ENCODE results near the gene BNC2.

The BNC2 gene

DNA sequence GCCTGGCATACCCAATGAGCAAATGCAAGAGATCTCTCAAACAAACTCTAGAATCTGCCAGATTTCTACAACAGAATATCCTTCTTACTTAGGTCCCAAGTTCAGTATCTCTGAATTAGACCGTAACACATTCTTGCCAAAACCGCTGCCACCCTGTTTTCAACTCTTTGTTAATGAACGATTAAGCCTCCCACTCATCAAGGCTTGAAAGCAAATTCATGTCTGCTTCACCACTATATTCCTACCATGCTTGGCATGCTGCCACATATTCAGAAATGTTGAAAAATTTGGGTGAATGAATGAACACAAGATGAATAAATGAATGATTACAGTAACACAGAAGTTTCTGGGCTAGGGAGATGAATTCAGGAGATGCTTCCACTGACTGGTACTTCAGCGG lies 119.9 kb downstream of the BNC2 start:
- DNase-seq = no peak

DNA sequence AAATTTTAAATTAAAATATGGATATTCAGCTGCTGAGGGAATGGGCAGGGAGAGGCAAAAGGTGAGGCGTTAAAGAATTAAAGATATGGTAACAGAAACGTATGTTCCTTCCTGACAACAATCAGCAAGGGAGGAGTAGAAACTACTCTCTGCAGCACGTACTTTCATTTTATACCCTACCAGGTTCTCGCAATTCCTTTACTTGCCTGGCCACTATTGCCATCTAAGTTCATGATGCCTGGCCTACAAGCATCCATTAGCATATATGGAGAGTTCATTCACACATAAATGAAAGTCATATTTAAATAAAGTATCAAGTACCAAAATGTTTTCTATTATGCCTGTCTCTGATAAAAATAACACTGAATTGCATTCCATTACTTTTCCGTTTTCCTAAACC lies 125.1 kb downstream of the BNC2 start:
- no peak for DNase-seq

DNA sequence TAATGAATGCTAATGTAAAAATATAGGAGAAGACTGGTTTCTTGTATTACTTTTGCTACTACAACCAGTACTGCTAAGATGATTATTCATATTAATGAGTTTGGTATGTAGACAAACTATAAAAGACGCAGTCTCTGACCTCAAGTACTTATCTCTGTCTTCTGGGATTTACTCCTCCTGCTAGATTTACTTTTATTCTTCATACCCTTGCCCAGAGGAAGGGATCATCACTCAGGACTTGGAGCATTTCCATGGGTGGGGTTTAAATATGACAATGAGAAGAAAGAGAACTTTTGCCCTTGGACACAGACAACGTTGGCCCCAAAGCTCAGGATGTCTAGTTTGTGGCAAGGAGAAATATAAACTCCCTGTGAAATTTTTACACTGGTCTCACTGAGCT lies 126.1 kb downstream of the BNC2 start:
- DNase-seq = no peak

DNA sequence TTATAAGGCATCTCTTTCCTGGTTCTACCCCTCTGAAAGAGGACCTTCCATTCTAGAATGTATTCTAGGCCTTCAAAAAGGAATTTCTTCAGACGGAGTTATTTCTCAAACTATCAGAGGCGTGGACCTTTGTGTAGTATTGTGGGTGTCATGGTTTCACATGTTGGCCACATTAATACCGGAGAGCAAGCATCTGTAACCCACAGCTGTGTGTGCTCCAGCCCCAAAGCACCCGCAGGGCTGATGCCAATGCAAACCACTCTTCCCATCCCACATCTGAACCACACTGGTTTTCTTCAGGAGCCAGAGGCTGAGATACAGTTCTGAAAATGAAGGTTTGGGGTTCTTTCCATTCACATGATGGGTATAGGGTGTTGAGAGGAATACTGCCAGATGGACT lies 127.1 kb downstream of the BNC2 start:
- DNase-seq = no peak

DNA sequence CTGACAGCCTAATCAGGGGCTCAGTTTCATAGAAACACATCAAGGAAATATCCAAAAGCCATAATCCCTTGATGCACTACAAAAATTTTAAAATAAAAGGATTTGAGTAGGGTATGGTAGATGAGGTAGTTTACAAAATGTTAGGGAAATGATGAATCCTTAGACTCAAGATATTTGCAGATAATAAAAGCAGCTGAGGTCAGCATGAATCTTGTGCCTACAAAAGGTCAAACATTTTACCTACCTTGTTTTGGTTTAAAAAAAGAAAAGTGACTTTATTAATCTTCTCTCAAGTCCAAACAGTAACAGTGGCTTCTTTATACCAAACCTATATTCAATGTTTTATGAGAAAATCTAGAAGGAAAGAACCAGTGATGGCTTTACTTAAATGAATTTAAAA lies 135.5 kb downstream of the BNC2 start:
- no peak for DNase-seq

DNA sequence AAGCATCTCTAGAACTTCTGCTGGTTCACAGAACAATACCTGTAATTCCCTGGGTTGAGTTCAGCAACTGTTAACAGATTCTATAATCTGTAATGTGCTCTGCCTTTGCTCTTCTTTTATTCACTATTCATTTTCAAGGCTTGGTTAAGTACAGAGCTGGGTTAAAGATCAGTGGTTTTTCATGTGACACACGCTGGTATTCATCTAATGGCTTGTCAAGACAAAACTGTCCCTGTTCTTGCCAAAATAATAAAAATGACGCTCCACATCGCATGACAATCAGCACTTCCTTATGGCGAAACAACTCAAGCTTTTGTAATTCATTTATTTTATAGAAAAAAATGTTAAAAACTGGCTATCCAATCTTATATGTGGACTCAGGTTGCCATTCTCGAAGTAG lies 137.9 kb downstream of the BNC2 start:
- no peak for DNase-seq

DNA sequence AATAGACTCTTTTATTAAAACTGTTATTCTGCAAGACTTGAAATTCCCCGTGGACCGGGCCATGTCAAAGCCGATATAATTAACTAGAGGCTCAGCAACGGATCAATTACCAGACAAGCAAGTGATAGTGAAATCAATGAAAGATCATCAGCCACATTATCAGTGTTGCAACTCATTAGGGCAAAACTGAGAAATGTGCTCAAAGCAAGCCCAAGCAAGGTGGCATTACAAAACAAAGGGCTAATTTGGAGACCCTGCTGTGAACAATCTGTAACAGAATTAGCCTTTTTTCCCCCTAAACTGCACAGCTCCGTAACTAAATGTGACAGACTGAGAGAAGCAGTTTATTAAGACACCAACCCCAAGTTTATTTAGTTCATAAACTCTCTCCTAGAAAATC lies 140.3 kb downstream of the BNC2 start:
- no peak for DNase-seq

DNA sequence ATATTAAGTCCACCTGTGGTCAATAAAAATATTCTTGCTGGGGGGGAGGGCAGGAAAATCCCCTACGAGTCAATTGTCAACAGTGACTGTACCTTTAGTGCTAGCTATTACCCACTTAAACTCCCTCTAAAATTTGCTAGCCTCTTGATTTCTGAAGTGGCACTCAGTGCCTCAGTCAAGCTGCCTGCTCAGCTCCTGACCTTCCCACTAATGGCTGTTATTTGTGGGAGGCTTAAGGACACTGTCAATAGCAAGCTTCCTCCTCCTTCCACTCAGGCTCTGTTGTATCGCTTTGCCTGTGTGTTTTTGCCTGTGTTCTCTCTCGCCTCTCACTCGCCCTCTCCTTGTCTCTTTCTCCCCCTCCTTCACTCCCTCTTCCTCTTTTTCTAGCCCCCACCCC lies 140.8 kb downstream of the BNC2 start:
- DNase-seq = no peak

DNA sequence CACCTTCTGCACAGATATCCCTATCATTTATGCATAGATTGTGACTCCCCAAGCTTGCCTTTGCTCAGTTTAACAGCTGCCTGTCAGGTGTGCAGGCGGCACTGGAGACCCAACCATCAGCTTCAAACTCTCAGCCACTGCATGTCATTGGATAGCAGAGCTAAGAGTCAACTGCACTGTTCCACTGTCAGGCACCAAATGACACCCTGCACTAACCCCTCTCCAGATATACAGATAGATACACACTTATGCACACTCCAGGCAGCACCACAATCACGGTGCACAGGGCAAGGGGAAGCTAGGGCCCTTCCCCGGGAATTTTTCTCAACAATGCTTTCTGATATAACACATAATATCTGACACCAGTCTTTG lies 142.3 kb downstream of the BNC2 start:
- DNase-seq = no peak

DNA sequence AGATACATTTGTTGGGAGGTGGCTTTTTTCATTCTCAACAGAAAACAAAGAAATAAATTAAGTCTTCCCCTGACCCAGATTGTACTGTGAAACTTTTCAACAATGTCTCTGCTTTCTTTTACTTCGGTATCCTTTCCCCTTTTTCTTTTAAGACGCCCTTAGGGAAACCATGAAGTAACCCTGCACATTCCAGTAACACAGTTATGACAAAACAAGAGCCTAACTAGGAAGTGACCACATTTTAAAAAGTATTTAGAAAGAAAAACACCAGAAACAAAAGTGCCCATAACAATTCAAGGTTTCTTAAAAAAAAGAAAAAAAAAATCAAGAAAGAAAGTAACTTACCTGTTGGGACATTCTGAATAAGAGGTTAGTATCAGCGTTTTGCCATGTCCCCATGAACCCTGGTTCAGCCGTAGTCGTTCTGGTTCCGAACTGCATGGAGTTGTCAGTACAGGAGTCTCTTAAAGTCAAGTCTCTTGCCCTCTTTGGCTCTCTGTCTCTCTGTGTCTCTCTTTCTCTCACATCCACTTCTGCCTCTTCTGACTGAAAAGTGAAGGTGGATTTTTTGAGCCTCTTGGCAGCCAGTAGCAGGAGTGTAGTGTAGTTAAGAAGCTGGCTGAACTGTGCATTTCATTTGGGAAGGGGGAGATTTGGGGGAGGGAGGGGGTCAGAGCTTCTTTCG lies 142.9 kb downstream of the BNC2 start:
- DNase-seq = no peak

DNA sequence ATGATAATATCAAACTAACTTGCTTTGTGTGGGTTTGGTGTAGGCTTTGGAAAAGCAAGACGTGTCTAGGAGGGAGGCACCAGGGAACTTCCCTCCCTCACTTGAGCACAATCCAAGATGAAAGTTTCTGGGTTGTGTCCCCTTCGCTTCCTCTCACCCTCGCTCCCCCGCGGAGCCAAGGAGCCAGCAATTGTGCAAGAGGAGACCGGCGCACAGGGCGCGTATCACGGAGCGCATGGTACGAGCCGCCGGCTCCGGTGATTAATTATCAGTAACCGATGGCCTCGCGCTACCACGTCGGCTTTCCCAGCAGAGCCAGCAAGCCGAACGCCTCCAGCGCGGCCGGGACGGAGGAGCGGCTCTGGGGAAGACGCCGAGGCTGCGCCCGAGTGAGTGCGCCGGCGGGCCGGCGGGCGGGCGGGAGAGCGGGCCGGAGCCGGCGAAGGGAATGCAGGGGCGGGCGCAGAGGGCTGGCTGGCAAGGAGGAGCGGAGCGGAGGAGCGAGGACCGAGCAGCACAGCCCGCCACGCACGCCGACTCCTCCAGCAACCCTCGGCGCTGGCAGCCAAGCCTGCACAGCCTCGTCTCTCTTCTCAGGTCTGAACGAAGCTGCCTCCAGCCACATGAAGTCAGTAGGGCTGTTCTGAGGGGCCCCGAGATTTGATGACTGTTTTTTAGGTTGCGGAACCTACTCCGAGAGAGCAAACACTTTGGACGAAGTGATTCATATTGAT lies 143.6 kb downstream of the BNC2 start:
- DNase-seq = no peak

DNA sequence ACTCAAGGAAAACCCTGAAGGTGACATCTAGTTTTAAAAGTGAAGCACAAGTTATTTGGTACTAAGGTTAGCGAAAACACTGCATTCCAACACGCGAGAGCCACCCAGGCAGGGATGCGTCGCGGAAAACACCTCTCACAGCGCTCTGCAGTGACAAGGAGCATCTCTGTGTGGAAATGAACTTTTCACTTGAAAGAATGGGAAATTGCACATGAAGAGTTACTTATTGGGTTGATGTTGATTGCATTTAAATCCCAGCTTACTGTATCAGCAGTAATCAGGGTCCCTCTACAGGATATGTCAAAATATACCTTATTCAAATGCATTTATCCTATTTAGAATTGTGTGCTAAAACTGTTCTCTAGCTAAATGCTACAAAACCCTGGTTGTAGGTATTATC lies 144.4 kb downstream of the BNC2 start:
- no peak for DNase-seq

DNA sequence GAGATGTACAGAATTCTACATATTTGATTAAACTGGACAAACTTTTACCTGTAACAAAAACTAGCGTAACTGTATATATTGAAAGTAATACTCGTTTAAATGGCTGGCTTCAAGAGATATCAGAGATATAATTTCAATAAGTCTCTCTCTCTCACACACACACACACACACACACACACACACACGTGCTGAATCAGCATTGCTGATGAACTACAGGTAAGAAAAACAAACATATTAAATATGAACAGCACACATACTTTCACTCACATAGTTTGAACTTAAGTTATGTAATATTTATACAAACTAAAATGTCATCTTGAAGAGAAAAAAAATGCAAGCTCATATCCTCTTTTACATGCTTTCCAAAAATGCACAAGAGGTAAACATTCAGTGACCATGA lies 145.4 kb downstream of the BNC2 start:
- DNase-seq = no peak

DNA sequence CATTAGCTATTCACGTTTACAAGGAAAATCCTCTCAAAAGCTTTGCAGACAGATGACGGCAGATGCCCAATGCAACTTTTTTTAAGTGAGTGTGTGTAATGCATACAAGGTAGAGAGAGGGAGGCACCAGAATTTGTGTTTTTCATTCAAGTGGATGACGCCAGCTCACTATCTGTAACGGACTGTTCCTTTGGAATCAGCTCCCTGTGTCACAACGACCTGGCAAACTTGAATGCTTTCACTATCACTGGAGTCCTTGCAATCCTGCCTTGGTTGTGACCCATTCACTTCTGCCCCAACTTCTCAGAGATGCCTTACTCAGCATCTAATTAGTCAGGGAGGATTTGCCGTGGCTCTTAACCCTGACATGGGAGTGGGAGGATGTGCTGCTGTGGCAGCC lies 148.5 kb downstream of the BNC2 start:
- no peak for DNase-seq

DNA sequence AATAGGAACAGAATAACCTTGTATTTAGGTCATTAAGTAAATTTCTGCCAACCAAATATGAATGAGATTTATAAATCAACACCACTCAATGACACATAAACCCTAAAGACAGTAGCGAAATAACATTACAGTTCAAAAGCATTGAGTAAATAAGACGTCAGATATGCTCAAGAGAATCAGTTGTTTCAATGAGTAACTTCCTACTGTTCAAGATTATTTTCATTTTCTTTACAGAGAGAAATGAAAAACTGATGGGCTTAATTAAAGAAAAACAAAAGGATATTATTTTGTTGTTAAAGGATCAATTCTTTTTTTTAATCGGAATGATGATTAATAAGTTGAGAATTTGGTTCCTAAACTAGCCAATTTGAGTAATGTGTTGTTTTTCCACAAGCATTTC lies 150.1 kb downstream of the BNC2 start:
- DNase-seq = no peak

DNA sequence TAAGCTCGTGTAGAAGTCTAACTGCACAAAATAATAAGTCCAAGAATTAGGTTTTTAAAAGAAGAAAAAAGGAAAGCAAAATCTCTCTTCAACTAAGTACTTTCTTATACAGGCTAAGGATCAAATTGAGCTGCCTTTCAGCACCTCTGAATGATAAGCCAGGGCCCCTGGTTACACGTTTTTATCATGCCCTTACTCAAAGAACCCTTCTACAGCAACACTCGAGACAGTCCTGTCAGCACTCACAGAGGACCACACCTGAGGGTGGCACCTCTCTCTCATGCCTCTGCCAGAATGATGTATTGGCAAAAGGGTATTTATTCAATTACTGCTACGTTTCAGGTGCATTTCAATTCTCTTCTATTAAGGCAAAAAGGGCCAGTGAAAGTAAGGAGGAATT lies 150.5 kb downstream of the BNC2 start:
- DNase-seq = no peak

DNA sequence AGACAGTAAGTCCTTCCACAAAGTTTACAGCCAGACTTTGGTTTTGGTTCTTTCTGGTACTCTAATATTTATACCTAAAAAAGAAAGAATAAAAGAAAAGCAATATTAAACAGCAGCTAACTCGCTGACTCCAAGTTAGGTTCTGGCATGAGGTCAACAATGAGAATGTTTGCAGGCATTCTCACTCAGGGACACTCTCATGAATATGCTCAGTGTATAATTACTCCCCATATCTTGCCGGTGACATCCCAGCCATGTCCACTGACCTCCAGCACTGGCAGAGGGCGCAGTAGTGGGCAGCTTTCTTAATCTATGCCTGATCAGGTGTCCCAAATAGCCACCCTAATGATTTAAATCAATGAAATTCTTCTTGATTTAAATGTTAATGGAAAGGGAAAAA lies 151.5 kb downstream of the BNC2 start:
- no peak for DNase-seq

DNA sequence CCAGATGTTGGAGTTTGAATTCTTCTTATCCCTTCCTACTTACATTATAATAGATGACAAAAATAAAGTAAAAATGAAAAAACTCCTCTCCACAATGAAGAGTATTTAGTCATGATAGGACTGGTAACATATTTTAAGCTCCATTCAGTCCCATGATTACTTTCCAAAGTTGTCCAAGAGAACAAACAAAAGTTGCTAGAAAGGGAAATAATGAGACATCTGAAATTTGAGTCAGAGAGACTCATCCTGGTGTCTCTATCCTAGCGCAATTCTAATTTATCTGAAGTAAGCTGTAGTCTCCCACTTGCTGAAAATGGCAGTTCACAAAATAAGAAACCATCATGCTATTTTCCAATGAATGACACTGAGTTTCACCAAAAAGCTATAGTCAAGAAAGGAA lies 152.2 kb downstream of the BNC2 start:
- DNase-seq = no peak

DNA sequence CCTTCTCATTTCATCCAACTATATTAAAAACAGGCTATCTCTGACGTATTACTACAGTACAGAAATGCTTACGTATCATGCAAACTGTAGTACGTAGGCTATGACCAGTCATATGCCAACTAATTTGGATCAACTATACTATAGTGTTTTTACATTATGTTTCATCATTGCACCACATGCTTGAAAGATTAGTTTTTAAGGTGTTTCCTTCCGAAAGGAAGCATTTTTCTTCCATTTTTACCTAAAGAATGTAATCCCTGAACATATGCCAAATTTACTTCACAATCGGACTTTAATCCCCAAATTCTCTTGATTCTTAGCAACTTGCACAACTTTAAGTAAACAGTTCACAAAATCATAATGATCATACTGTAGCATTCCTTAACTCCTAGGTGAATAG lies 153.9 kb downstream of the BNC2 start:
- DNase-seq = no peak

DNA sequence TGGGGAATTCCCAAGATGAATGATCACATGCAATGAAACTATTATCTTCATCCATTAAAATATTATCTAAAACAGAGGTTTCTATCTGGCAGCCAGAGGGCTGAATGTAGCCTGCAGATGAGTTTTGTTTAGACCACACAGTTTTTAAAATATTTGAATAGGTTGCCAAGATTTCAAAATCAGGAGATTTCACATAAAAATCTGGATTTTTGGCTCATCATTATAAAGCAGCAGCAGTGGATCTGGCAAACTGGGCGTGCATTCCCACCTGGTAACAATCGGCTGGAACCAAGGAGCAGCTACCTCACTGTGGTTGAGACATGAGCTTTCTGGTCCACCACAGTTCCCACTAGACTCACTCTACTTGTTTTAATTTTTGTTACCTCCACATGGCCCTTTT lies 155.1 kb downstream of the BNC2 start:
- no peak for DNase-seq

DNA sequence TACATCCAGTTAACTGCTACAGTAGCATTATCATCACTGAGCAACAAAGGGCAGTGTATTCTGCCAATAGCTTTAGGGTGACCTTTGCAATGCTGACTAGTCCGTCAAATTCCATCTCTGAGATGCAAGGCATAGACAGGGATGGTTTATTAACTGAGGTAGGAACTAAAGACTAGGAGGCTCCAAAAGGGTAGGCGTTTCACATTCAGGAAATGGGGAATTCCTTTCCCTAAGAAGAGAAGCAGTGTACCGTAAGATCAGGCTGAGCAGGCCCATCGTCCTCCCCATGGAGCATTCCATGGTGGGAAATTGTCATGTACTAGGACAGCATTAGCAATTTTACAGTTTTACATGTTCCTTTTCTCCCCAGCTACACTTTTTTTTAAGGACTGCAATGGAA lies 157.7 kb downstream of the BNC2 start:
- no peak for DNase-seq

DNA sequence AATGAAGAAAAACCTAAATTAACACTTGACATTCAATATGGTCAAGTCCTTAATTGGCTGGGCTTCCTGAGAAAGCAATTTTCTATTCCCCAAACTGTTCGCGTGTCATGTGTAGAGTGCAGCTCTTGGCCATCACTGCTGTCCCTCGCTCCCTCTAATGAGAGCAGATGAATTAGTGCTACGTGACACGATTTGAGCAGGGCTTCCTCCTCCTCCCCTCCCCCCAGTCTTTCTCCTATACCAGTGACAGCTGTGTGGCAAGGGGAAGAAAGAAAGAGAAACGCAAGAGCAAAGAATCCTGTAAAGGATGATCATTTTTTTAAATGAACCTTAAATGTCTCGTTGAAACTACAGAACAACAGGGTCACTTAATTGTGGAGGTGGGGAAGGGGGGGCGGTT lies 159.6 kb downstream of the BNC2 start:
- no peak for DNase-seq

DNA sequence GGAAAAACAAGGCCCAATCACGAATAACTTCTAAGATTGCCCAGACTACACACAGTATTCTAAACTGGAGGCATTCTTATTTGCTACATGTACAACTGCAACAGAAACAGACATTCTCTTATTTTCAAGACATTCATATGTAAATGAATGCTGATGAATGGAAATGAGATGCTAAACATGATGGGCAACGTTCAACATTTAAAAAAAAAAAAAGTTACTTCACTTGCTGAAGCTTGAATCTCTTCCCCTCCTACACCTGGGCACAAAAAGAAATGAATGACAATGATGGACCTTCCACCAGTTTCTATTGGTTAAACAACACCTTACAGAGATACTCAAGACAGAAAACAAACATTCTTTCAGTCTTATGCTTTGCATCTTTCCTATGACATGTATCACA lies 160.5 kb downstream of the BNC2 start:
- no peak for DNase-seq

DNA sequence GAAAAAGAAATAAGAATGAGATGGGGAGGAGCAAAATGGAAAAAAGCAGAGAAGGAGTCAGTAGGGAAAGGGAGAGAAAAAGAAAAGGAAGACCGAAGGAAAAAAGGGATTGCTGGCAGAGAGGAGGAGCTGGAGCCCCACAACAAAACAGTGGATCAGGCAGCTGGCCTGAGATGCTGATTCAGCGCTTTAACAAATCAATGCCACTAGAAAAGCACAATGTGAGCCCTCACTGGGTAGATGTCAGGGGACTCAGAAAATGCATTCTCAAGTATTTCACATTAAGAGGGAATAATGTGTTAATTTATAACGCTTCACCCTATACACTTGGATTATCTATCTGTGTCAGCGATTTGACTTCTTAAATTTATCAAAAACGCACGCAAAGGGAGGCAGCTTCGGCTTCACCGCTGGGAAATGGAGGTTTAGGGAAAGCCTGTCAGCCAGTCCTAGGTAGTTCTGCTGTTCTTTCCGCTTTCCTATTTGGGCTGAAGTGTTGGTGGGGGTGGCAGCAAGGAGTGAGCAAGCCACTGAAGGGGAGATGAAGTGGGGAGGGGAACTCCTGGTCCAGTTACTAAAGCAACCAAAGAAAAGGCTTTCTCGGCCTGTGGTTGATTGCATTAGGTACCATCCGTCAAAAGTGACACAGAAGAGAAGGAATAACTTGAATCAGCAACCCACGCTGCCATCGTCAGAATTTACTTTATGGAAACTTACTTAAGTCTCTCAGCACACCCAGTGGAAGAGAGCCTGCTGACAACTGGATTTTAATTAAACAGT lies 161.6 kb downstream of the BNC2 start:
- DNase-seq = no peak

Data from NCI-H510A treated with DMSO at 0.1 percent for 48 hours (cell line).